D721Med (cell line): ENCODE measurements around the gene ARL17B.
"Not testable (repeated sequence)": the region's sequence is repeated elsewhere in the genome, so short reads cannot be mapped to it uniquely, and the experiment has no call there.

Experiments
- DNase-seq: peaks from one replicate; pipeline ENCODE4 v3.0.0; 2011; ENCODE audit warnings: low spot score; ENCODE audit not compliant: insufficient read length
- FAIRE-seq: peaks from 2 replicates; lab custom pipeline; 2011; peaks lifted over from hg19 to GRCh38; lab: Jason Lieb, UNC
- TF ChIP-seq, protein P1 (sequence below): IDR thresholded peaks from 2 replicates; pipeline ENCODE4 v1.5.1; 2012; ENCODE audit warnings: mild to moderate bottlenecking, control low read depth; ENCODE audit not compliant: insufficient read depth; ENCODE audit errors: missing control alignments

The ARL17B gene

DNA sequence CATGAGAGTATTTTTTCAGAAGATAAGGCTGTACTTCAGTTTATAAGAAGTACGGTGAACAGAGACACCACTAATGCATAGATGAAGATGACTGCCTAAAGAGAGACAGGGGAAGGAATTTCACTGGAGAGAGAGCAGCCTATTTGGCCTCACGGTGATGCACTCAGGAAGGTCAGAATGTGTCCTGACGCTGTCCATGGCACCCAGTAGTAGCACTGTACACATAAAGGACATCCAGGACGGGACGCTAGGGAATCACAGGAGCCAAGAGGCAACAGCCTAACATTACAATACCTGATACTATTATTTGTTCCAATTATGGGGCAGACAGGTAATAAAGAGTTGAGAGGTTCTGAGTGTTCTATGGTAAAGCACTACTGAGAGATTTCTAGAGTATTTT is 91.5 kb downstream of the ARL17B start:
- TF ChIP-seq, protein P1, sequence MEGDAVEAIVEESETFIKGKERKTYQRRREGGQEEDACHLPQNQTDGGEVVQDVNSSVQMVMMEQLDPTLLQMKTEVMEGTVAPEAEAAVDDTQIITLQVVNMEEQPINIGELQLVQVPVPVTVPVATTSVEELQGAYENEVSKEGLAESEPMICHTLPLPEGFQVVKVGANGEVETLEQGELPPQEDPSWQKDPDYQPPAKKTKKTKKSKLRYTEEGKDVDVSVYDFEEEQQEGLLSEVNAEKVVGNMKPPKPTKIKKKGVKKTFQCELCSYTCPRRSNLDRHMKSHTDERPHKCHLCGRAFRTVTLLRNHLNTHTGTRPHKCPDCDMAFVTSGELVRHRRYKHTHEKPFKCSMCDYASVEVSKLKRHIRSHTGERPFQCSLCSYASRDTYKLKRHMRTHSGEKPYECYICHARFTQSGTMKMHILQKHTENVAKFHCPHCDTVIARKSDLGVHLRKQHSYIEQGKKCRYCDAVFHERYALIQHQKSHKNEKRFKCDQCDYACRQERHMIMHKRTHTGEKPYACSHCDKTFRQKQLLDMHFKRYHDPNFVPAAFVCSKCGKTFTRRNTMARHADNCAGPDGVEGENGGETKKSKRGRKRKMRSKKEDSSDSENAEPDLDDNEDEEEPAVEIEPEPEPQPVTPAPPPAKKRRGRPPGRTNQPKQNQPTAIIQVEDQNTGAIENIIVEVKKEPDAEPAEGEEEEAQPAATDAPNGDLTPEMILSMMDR: no peak
- DNase-seq (no peak), FAIRE-seq (no peak)

DNA sequence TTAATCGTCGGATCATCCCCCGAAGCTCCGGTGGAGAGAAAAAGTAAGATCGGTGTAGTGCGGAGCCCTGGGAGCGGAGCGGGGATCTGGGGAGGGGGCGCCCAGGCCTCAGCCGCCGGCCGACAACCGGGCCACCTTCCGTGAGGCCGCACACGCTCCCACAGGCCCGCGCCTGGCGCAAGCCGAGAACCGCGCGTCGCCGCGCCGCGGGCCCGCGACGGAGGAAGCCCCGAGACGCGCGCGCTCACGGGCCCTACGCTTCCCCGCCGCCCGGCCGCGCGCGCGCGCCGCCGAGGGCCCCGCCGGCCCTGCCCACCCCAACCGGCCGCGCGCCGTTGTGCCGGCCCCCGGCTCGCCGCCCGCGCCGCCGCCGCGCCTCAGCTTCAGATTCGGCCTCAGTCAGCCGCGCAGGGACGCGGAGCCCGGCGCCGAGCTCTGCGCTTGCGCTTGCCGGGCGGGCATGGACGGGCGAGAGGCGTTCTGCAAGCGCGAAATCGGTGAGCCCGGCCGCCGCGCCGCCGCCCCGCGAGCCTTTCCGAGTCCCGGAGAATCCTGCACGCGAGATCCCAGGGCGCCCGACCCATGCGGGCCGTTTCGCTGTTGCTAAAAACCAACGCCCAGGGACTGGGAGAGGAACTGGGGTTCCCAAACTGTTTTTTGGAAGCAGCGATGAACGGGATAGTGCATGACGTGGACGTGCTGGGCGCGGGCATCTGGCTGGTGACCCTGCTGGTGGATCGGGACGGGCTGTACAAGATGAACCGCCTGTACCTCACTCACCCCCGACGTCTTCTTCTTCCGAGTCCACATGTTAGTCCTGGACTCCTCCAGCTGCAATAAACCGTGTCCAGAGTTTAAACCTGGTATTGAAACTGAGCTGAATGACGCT is 94.7 kb downstream of the ARL17B start:
- no peak for FAIRE-seq
- peak; percentile 92 for DNase-seq
- TF ChIP-seq, protein P1: no peak

DNA sequence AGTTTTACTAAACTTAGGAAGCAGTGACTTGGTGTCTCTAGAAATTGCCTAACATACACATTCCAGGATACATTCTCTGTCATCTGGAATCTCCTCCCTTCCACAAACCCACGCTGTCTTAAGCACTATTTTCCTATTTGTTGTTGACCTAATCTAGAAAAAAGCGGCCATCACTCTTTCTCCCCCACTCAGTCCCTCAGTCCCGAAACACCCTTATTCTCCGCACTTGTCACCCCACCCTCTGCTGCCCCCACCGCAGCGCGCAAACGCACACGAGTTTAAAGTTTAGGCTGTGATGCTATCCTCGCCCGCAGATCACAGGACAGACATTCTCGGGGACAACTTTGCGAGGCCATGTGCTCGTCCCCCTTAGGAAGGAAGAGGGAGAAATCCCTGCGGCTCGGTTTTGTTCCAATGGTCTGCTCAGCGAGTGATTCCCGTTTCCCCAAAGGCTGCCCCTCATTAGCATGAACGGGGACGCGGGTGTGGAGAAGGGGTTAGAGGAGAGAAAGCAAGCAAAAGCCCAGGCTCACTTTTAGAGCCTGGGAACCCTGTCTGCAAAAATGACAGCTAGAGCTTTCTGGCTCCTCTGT is 95.4 kb downstream of the ARL17B start:
- not testable (repeated sequence) for FAIRE-seq, DNase-seq

DNA sequence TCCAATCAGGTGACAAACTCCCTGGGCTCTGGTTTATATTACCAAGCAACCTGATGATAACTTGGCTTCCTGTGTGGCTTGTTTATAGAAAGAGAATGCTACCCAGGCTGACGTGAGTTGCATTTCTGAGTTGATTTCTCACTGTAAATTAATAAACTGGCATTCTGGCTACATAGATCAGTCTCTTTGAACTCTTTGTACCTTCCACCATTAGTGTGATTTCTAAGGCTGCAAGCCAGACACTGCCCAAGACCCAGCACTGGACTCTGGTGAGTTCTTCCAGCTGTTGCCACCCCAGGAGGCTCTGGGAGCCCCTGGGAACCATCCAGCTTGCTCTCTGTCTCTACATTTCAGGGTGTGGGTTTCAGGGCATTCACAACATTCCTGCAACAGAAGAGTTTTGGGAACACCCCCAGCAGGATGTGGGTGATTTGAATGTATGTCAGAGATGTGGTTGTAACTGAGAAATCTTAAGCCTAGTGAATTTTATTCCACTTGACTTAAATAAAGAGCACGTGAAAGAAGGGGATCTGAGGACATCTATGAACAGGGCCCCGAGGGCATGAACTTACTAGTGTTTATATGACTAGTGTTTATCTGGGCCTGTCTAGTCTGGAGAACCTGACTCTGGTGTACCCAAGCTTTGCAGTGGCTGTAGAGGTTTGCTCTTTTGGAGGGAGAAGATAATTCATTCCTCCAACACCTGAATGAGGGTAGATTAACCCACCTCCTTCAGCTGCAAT is 96.9 kb downstream of the ARL17B start:
- TF ChIP-seq, protein P1: no peak
- FAIRE-seq (no peak), DNase-seq (no peak)

DNA sequence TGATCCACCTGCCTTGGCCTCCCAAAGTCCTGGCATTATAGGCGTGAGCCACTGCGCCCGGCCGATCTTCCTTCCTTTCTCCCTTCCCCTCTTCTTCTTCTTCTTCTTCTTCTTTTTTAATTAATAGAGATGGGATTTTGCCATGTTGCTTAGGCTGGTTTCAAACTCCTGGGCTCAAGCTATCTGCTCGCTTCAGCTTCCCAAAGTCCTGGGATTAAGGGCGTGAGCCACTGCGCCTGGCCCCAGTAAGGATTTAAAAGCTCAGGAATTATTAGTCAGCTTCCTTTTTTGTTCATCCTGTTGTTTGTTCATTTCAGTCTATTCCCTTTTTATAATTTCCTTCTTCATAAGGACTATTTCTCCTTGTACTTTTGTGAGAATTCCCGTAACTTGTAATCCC is 99.3 kb downstream of the ARL17B start:
- TF ChIP-seq, protein P1: no peak
- DNase-seq: no peak
- FAIRE-seq: no peak

DNA sequence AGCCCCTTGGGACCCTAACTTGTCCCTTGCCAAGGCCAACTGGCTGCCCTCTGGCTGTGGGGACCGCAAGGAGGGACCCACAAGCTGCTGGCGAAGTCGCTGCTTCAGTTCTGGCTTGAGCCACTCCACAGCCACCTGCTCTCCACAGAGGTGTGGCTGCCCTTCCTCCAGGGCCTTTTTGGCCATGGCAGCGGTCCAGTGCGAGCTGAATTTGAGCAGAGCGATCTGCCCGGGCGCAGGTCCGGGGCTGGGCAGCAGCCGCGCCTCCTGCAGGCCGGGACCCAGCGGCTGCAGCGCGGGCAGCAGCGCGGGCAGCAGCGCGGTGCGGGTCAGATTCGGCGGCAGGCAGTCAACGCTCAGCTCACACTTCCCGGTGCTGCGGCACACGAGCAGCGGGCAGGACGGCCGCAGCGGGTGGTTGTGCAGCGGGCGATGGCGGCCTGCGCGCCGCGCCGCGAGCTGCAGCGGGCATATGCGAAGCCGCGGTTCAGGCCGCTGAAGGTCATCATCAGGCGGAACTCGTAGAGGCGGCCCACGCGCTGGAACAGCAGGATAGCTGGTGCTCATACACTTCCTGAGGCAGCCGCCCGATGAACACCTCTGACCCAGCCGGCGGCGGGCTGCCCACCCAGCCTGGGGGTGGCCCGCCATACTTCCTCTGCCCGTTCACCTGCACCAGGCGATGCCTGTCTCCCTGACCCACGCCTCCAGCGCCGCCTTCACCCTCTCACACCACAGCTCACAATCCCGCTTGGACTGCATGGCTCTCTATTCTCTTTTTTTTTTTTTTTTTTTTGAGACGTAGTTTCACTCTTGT is 101.5 kb downstream of the ARL17B start:
- FAIRE-seq, DNase-seq: not testable (repeated sequence)

DNA sequence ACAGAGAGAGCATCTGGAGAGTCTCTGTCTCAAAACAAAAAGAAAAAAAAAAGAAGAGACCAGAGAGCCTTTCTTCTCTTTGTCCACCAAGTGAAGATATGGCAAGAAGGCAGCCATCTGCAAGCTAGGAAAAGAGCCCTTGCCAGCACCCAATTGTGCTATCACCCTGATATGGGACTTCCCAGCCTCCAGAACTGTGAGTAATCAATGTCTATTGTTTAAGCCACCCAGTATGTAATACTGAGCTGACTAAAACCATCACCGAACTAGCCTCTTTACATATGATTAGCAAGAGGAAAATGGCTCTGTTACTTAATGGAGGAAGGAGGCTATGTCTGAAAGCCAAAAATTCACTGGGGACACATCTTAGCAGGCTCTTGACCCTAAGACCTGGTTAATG is 105.2 kb downstream of the ARL17B start:
- not testable (repeated sequence) for DNase-seq, FAIRE-seq

DNA sequence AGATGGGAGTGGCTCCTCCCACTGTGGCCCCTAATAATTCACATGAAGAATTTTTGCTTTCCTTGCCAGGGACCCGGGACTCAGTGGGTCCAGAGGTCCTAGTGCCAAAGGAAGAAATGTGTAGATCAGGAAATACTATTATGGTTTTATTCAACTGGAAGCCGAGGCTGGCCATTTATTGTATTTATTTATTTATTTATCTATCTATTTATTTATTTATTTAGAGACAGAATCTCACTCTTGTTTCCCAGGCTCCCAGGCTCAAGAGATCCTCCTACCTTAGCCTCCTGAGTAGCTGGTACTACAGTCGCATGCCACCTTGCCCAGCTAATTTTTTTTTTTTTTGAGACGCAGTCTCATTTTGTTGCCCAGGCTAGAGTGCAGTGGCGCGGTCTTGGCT is 107.4 kb downstream of the ARL17B start:
- FAIRE-seq, DNase-seq: not testable (repeated sequence)

DNA sequence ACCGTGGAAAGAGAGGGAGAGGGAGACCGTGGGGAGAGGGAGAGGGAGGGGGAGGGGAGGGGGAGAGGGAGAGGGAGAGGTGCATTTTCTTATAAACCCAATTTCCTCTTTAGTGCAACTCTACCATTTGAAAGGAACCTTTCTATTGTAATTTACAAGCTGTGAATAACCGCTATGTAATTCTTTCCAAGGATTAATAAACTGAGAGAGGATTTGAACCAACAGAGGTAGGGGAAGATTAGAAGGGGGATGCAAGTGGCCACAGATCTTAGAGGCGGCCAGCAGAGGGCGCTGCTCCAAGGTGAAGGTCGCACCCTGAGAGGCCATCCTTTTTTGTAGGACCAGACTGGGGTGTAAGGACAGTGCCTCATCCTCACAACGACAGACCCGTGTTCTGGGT is 107.8 kb downstream of the ARL17B start:
- not testable (repeated sequence) for FAIRE-seq
- DNase-seq: peak; percentile 36
- TF ChIP-seq, protein P1: peak; percentile 56

DNA sequence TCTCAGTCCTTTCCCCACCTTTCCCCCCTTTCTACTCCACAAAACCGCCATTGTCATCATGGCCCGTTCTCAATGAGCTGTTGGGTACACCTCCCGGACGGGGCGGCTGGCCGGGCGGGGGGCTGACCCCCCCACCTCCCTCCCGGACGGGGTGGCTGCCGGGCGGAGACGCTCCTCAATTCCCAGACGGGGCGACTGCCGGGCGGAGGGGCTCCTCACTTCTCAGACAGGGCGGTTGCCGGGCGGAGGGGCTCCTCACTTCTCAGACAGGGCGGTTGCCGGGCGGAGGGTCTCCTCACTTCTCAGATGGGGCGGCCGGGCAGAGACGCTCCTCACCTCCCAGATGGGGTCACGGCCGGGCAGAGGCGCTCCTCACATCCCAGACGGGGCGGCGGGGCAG is 108.8 kb downstream of the ARL17B start:
- FAIRE-seq, DNase-seq: not testable (repeated sequence)

DNA sequence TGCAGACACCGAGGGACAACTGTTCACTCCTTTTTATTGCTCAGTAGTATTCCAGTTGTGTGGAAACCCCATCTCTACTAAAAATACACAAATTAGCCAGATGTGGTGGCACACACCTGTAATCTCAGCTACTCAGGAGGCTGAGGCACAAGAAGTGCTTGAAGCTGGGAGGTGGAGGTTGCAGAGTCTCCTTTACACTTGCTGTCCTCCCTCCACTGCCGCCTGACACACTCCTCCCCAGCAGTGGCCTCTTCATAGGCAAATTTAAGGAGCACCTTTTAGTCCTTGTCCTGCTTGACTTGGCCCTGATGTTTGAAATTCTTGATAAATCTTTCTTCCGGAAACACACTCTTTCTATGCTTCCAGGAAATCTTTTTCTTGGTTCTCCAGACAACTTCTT is 112.4 kb downstream of the ARL17B start:
- not testable (repeated sequence) for FAIRE-seq, DNase-seq
